OCI-LY3 (cell line): ENCODE measurements around the gene EIF1AD.

Experiments
- EZH2phosphoT487 ChIP-seq: fragments of 200-600 bp; shearing (Covaris generic); IDR thresholded peaks from 2 replicates; pipeline ENCODE4 v1.6.1; 2018; ENCODE audit warnings: antibody characterized with exemption, mixed run types, low read depth
- TF ChIP-seq, protein P1 (sequence below): fragments of 200-600, 300-600 bp; sonication (generic); IDR thresholded peaks from 2 replicates; pipeline ENCODE4 v1.5.1; 2014; ENCODE audit warnings: antibody characterized with exemption, low read length, low read depth

DNA sequence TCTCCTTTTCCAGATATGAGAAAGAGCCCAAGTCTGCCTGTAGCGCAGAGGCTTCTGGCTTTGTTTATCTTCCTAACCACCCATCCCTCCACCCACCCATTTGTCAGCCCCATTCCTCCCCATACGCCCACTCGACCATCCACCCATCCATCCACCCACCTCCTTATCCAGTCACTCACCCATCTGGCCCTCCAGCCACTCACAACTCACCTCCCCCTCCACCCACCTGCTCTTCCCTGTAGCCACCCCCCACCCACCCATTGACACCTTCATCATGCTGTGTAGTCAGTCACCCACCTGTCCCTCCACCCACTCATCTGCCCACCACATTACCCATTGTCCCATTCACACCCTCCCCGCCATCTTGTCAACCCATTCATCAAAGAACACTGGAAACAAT lies 15.4 kb upstream of the EIF1AD start:
- TF ChIP-seq, protein P1, sequence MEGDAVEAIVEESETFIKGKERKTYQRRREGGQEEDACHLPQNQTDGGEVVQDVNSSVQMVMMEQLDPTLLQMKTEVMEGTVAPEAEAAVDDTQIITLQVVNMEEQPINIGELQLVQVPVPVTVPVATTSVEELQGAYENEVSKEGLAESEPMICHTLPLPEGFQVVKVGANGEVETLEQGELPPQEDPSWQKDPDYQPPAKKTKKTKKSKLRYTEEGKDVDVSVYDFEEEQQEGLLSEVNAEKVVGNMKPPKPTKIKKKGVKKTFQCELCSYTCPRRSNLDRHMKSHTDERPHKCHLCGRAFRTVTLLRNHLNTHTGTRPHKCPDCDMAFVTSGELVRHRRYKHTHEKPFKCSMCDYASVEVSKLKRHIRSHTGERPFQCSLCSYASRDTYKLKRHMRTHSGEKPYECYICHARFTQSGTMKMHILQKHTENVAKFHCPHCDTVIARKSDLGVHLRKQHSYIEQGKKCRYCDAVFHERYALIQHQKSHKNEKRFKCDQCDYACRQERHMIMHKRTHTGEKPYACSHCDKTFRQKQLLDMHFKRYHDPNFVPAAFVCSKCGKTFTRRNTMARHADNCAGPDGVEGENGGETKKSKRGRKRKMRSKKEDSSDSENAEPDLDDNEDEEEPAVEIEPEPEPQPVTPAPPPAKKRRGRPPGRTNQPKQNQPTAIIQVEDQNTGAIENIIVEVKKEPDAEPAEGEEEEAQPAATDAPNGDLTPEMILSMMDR, result no peak
- no peak for TF ChIP-seq EZH2phosphoT487
